ENCODE measurements around the gene PPP1R3G. TPM values are rescaled to one million over a fixed set of nuclear protein-coding genes. Genes with fewer than 3 reads are reported as not detected.

PPP1R3G gene
- total RNA-seq, 1 donor from 2014 or later: not detected

- H3K9me3 Mint-ChIP-seq (ENCODE audit: unreplicated experiment): peaks cover 2% of the 10 kb centered on the region
- no peak for DNase-seq
- TF ChIP-seq CTCF (IDR thresholded peaks at IDR 0.05; ENCODE audit: partially characterized antibody, unreplicated experiment): no peak
- H3K36me3 Mint-ChIP-seq (ENCODE audit: unreplicated experiment): no peaks in the 10 kb centered on the region
- peaks cover 6% of the 10 kb centered on the region for H3K27me3 Mint-ChIP-seq (ENCODE audit: unreplicated experiment)
- no peak overlapping the region for H3K4me3 Mint-ChIP-seq (ENCODE audit: unreplicated experiment)
- H3K4me1 Mint-ChIP-seq (ENCODE audit: low read depth, unreplicated experiment): no peaks in the 10 kb centered on the region
- H3K27ac Mint-ChIP-seq (ENCODE audit: unreplicated experiment): no peak overlapping the region
Observed at GRCh38 chr6:5071216-5071615, 13.9 kb upstream of the PPP1R3G start.

- Mint-ChIP-seq H3K27ac (ENCODE audit: unreplicated experiment) (no peak overlapping the region), H3K4me1 (ENCODE audit: low read depth, unreplicated experiment) (no peaks in the 10 kb centered on the region), H3K9me3 (ENCODE audit: unreplicated experiment) (peaks cover 2% of the 10 kb centered on the region), H3K4me3 (ENCODE audit: unreplicated experiment) (no peak overlapping the region), H3K27me3 (ENCODE audit: unreplicated experiment) (peaks cover 8% of the 10 kb centered on the region), H3K36me3 (ENCODE audit: unreplicated experiment) (no peaks in the 10 kb centered on the region)
- no peak for TF ChIP-seq CTCF (IDR thresholded peaks at IDR 0.05; ENCODE audit: partially characterized antibody, unreplicated experiment)
- DNase-seq: no peak
Observed at GRCh38 chr6:5072440-5072839, 12.7 kb upstream of the PPP1R3G start.

- no peak overlapping the region for H3K4me3 Mint-ChIP-seq (ENCODE audit: unreplicated experiment)
- H3K9me3 Mint-ChIP-seq (ENCODE audit: unreplicated experiment): peaks cover 2% of the 10 kb centered on the region
- H3K27me3 Mint-ChIP-seq (ENCODE audit: unreplicated experiment): peaks cover 8% of the 10 kb centered on the region
- H3K4me1 Mint-ChIP-seq (ENCODE audit: low read depth, unreplicated experiment): no peaks in the 10 kb centered on the region
- DNase-seq: no peak
- no peak overlapping the region for H3K27ac Mint-ChIP-seq (ENCODE audit: unreplicated experiment)
- no peak for TF ChIP-seq CTCF (IDR thresholded peaks at IDR 0.05; ENCODE audit: partially characterized antibody, unreplicated experiment)
- no peaks in the 10 kb centered on the region for H3K36me3 Mint-ChIP-seq (ENCODE audit: unreplicated experiment)
Observed at GRCh38 chr6:5073992-5074391, 11.1 kb upstream of the PPP1R3G start.

- peaks cover 8% of the 10 kb centered on the region for H3K27me3 Mint-ChIP-seq (ENCODE audit: unreplicated experiment)
- TF ChIP-seq CTCF (IDR thresholded peaks at IDR 0.05; ENCODE audit: partially characterized antibody, unreplicated experiment): no peak
- H3K36me3 Mint-ChIP-seq (ENCODE audit: unreplicated experiment): peaks cover 5% of the 10 kb centered on the region
- no peak overlapping the region for H3K4me3 Mint-ChIP-seq (ENCODE audit: unreplicated experiment)
- no peak overlapping the region for H3K27ac Mint-ChIP-seq (ENCODE audit: unreplicated experiment)
- no peaks in the 10 kb centered on the region for H3K4me1 Mint-ChIP-seq (ENCODE audit: low read depth, unreplicated experiment)
- peaks cover 2% of the 10 kb centered on the region for H3K9me3 Mint-ChIP-seq (ENCODE audit: unreplicated experiment)
- no peak for DNase-seq
Observed at GRCh38 chr6:5076931-5077330, 8.2 kb upstream of the PPP1R3G start.

GRCh38 chr6:5078121-5078669 lies 6.9 kb upstream of the PPP1R3G start:
- H3K36me3 Mint-ChIP-seq (ENCODE audit: unreplicated experiment): peaks cover 5% of the 10 kb centered on the region

More at GRCh38 chr6:5078121-5078669, 6.9 kb upstream of the PPP1R3G start:
- Mint-ChIP-seq H3K27ac (ENCODE audit: unreplicated experiment) (no peak overlapping the region), H3K9me3 (ENCODE audit: unreplicated experiment) (peaks cover 2% of the 10 kb centered on the region), H3K27me3 (ENCODE audit: unreplicated experiment) (peaks cover 13% of the 10 kb centered on the region), H3K4me1 (ENCODE audit: low read depth, unreplicated experiment) (no peaks in the 10 kb centered on the region), H3K4me3 (ENCODE audit: unreplicated experiment) (no peak overlapping the region)
- DNase-seq: no peak
- TF ChIP-seq CTCF (IDR thresholded peaks at IDR 0.05; ENCODE audit: partially characterized antibody, unreplicated experiment): no peak

Measured in glutamatergic neuron (in vitro differentiated cells).